GM21367 (cell line): ENCODE data around the gene LY6G6D.
"Not testable (repeated sequence)": the region's sequence is repeated elsewhere in the genome, so short reads cannot be mapped to it uniquely, and the experiment has no call there.

ENCODE experiments used
- ATAC-seq: cut with Tn5 transposase; IDR thresholded peaks from one replicate; pipeline ENCODE4 v1.9.1; 2021; ENCODE audit not compliant: unreplicated experiment

LY6G6D gene

DNA sequence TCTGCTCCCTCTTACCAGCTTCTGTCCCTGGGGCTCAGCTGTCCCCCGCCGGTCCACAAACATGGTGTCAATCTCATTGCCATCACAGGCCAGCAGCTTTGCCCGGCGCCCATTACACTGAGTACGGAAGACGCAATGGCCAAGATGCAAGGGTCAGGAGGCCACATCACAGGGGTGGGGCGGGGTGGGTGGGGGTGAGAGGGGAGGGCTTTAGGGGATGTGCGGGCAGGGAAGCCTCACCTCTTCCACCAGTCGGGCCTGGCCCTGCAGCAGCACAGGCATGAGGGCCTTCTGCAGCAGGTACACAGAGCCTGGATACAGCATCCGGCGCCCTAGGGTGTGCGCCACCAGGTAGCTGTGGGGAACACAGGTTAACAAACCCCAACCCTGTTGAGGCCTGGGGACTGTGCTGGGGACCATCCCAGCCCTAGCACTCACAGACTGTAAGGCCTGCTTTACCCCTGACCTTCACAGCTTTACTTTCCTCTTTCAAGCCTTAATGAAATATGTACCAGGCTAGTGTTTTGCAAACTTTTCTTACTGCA, 23.5 kb upstream of the LY6G6D start:
- no peak for ATAC-seq

DNA sequence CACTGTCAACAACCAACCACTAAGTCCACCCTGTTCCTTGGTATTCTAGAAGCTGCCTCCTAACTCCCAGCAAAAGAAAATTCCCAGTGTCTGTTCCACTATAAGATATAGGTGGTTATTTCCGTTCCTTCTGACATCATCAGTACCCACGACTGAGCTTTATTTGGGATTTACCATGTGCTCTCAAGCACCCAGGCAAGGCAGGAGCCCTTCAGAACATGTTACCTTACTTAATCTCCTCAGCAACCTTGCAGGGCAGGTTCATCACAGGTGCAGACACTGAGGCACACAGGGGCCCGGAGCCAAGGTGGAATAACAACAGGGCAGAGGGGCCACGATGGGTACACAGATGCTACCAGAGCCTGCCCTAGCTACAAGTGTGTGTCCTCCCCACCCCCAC, 22.8 kb upstream of the LY6G6D start:
- no peak for ATAC-seq

DNA sequence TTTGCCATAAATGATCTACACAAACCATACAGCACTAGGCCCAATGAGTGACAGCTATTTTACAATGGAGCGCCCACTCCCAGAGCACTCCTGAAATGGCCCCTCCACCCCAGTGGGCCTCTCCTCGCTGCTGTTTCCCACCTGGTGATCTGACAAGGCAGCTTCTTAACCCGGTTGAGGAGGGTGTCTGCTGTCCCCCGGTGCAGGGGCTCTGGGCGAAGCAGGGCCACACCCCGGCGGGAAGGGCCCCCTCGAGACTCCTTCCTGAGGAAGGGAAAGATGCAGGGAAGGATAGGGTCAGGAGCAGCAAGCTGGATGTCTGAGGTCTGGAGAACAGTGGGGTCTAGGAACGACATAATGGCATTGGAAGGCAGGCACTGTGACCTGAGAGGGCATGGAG, 22.3 kb upstream of the LY6G6D start:
- ATAC-seq: no peak

DNA sequence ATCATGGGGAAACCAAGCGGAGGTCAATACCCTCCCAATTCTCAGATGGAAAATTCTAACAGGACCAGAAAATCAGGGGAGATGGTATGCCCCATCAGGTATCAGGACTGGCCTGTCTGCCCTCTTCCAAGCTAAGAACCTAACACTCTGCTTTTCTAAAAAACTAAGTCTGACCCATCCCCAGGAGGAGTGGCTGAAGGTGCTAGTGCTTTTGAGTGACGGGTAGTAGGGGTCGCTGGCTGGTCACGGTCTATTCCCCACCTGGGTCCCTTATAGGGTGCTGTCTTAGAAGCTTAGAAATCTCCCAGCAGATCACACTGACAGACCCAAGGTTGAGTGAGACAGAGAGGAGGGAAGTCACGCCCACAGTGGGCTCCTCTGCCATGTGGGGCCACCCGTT, 21.6 kb upstream of the LY6G6D start:
- ATAC-seq: no peak

DNA sequence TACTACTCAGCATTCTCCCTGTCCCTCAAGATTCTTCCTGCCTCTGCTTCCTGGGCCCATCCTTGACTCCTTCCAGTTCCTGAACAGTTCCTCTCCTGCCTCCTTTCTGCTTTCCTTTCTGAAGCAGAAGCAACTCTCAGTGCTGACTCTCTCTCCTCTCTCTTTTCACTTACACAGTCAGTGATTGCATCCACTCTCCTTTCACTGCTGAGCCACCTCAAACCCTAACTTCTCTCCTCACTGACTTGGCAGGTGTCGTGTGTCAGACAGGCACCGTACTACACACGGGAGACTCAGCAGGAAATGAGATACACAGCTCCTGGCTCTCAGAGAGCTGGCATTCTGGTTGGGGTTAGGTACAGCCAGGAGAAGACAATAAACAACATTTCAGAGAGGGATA, 17.6 kb upstream of the LY6G6D start:
- ATAC-seq: no peak

DNA sequence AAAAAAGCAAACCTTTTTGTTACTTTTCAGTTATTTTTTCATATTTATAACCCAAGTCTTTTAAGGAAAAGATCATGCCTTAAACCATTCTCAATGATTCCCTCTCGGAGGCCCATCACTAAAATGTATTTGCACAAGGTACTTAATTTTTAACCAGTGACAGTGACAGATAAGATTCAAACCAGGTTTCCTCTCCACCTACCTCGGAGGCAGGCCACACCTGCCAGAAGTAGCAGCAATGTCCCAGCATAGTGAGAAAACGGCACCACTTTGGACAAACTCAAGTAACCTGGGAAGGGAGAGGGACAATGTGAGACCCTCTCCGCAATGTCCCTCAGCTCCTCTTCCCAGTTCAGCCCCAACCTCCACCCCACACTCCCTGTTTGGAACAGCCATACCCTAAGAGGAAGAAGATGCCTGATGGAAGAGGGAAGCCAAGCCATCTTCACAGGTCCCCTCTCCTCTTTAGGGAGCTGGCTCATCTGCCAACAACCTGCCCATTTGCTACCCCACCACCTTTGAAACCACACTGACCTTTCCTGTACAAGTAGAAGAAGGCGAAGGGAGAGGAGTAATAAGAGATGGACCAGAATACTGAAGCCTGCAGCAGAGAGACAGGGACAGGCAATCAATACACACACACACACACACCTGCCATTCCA, 14.3 kb upstream of the LY6G6D start:
- ATAC-seq: no peak

DNA sequence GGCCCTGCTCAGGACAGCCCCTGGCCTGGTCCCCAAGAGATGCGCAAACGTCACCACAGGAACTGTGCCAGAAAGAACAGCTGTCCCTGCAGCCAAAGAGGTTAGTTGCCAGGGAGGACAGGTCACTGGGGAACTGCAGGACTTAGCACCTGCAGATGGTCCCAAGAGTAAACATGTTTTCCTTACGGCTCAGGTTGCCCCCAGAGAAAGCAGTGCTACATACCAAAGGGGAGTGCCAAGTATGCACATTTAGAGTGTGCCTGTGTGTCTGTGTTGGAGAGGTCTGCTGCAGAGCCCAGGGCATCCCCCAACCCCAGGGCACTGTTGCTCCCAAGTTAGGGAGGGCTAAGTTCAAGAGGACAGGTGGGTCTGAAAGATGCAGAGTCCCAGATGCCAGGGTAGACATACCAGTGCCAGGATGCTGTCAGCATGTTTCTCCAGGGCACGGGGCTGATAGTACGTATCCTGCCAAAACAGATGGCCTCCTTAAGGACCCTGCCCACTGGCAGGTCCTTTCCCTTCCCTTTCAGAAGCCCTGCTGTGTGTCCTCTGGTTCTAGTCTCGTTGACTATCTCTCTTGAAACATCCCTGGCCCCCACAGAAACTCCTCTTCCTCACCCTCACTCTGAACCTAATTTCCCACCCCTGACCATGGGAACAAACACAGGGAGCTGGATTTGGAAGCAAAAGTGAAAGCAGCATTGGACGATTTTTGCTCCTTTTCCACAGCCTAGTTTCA, 13.3 kb upstream of the LY6G6D start:
- no peak for ATAC-seq

DNA sequence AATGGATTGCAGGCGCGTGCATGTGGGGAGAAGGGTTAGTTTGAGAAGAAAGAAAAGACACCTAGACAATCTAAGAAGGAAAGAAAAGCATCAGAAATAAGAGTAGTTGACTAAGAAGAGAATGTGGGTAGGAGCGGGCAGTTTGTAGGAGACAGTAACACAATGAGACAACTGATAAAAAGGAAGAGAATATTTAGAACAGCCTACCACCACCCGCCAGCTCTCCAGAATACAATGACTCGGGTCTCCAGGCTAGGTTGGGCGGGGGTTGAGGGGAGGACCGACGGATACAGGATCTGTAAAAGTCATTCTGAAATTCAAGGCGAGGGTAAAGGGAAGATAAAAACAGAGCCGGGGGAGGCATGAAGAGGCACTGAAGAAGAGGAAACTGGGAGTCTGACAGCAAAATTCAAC, 12.7 kb upstream of the LY6G6D start:
- no peak for ATAC-seq

DNA sequence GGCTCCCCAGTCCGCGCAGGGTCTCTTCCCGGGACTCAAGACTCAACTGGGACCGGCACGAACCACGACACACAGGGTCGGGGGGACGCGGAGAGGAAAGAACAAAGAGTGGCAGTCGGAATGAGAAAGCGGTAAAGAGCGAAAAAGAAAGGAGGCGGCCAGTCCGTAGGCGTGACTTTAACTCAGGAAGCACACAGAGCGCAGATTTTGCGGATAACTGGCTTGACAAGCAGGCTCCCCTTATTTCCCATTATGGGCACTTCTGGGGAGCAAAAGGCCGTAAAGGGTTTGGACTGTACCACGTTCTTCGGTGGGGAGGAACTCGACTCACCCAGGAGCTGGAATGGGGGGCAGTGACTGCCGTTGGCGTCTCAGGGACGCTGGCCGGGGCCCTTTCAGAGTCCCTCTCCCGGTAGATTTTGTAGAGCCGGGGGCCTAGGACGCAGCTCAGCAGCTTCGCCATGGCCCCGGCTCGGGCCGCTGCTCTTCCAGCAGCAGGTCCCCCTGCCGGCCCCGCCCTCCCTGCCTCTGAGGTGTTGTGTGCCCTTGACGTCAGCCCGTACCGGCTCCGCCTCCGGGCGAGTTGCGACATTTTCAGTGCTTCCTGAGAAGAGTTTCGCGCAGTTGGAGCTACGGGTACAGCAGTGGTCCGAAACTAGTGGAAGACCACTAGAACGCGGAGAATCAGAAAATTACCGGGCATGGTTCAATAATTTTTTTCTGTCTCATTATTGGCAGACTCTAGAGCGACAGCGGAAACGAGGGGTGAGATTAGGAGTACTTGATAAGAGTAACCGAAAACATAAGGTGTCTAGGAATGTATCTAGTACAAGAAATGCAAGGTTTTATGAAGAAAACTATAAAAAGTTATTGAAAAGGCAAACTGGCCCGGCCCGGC, 12.1 kb upstream of the LY6G6D start, which contains the start of gene ABHD16A:
ABHD16A (minus strand) TSS at position 506 of the 898 bp plus-strand sequence; CDS start at position 463, 43 bp downstream.
- ATAC-seq: peak; percentile 70

DNA sequence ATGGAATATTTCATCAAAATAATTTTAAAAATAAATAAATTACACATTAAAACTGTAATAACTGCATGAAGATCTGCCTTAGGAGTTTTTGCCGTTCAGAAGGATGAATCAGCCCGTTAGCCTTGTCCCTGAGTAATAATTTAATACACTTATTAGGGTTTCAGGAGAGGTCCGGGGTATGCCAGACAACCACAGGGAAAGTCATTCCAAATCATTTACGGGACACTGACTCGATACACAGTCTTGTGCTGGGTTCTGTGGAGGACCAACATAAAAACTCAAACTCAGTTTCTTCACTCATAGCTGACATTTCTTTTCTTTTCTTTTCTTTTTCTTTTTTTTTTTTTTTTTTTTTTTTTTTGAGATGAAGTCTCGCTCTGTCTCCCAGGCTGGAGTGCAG, 9.2 kb upstream of the LY6G6D start:
- ATAC-seq: no peak

DNA sequence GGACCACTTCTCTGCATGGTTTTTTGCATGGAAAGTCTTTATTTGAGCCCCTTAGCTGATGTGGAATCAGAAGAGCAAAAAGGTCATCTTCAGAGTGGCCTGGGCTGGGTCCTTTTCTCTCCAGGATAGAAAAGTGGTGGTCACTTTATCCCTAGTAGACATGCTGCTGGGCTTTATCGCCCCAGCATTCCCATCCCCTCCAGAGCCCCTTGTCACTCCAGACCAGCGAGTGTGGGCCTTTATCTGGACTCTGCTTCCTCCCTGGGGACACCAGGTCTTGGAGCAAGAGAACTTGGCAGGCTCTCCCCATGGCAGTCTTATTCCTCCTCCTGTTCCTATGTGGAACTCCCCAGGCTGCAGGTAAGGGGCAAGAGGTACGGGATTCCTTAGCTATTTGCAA, 8.5 kb upstream of the LY6G6D start, which contains the start of gene LY6G6F:
LY6G6F (plus strand) TSS at position 268 of the 400 bp plus-strand sequence; CDS start at position 309, 41 bp downstream.
- ATAC-seq: no peak

DNA sequence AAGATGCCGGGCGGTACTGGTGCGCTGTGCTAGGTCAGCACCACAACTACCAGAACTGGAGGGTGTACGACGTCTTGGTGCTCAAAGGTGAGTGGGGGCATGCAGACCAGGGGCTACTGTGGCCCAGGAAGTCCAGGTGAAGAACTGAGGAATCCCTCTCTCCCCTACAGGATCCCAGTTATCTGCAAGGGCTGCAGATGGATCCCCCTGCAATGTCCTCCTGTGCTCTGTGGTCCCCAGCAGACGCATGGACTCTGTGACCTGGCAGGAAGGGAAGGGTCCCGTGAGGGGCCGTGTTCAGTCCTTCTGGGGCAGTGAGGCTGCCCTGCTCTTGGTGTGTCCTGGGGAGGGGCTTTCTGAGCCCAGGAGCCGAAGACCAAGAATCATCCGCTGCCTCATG, 7.4 kb upstream of the LY6G6D start:
- no peak for ATAC-seq

DNA sequence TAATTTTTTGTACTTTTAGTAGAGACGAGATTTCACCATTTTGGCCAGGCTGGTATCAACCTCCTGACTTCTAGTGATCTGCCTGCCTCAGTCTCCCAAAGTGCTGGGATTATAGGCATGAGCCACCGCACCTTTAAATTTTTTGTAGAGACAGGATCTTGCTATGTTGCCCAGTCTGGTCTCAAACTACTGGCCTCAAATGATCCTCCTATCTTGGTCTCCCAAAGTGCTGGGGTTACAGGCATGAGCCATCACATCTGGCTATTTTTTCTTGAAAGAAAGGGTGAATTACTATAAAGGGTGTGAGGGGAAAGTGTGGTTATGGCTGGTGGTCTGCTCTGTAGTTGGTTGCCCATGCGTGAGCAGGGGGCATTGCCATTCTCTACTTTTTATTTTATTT, 6.9 kb upstream of the LY6G6D start:
- ATAC-seq: no peak

DNA sequence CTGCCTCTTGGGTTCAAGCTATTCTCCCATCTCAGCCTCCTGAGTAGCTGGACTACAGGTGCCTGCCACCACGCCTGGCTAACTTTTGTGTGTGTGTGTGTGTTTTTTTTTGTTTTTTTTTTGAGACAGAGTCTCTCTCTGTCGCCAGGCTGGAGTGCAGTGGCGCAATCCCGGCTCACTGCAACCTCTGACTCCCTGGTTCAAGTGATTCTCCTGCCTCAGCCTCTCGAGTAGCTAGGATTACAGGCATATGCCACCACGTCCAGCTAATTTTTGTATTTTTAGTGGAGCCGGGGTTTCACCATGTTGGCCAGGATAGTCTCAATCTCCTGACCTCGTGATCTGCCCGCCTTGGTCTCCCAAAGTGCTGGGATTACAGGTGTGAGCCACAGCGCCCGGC, 6.0 kb upstream of the LY6G6D start:
- not testable (repeated sequence) for ATAC-seq

DNA sequence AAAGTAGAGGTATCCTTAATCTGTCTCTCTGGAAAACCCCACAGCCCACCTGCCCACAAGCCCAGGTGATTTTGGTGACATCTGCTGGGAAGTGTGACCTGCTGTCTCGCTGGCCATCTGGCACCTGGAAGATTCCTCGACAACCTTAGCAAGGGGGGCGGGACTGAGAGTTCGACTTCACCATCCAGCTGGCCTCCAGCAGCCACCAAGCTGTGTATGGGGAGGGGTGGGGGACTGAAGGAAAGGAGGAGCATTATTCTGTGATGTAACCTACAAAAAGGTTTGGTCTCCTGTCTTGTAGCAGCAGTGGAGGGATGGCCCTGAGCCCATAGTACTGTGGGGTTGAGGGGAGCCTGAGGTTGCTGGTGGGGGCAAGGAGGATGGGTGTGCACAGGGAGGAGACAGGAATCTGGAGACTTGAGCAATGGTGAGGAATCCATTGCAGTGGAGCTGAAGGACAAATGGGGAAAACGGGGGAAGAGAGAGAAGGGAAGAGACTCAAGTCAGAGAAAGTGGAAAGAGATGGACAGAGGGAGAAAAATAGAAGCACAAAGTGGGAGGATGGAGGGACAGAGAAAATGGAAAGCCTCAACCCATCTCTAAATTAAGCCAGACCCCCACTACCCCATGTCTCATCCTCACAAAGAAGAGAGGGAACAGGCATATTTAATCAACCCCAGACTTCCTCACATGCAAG, 4.5 kb upstream of the LY6G6D start:
- ATAC-seq: no peak

DNA sequence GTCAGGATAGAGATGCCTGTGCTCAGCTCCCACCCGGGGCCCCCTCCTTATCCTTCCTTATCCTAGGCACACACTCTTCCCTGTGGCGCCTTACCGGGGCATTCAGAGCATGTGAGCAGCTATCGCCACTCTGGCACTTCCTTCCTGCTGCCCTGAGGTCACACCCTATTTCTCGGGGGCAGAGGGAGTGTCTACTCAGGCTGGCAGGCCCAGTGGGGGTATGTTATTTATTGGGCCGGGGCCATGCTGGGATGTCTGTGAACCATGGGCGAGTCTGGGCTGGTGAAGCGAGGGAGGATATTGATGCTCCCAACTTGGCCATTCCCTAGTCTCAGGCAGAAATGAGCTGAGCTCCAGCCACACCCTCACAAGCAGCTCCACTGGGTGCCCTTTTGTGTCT, 3.9 kb upstream of the LY6G6D start:
- no peak for ATAC-seq

DNA sequence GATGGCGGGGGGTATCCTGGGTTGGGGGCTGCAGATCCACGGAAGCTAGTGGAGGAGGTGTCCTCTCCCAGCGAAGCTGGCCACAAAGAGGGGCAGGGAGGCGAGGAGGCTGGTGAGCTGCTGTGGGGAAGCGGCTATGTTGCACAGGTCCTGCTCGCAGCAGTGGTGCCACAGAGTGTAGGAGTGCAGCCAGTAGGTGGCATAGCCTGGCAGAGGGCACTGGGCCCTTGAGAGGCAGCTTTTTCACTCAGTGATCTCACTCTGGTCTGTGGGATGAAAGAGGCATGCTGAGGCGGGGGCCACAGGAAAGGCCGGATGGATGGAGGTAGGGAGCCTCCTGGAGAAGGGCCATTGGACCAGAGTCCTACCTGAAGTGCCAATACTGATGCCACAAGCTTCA, 2.9 kb upstream of the LY6G6D start:
- ATAC-seq: no peak

DNA sequence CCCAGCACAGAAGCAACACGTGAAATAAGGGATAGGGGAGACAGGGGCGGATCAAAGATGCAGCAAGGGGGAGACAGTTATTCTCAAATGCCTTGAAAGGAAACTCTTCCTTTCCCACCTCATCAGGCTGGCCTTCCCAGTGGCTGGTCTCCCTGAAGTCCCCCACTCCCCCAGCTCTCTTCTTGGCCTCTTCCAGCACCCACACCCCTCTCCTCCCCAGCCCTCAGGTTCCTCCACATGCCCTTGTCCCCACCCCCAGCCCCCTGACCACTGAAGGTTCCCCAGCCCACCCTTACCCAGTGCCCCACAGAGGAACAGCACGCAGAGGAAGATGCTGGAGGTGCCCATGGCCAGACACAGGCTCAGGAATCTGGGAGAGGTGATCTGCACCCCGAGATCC, 1.7 kb upstream of the LY6G6D start:
- ATAC-seq: no peak

DNA sequence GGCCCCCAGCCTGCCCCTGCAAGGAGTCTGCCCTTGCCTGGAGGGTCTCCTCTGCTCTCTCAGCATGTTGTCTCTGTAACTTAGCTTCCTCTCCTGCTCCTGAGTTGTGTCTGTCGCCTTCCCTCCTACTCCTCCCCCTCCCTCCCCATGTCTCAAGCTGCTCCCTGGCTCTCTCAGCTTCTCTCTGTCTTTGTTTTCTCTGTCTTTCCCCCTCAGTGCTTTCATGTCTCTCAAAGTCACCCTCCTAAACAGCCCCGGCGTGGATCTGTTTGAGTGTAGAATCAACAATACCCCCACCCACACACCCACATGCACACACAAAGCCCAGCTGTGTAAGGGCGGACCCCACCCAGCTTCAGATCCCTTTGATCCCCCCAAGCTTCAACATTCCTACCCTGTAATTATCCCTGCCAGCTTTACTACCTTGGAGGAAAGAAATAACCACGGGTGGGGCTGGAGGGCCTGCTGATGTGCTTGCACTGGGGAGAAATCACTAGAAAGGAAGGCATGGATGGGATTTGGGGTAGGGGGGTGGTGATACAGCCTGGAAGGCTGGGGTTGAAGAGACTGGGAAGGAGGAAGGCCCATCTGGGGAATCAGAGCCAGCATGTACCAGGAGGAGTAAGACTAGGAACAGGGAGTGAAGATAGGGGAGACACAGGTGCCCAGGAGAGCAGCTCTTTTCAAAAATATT, 1.0 kb upstream of the LY6G6D start:
- no peak for ATAC-seq
